Transverse colon (tissue), 4 donors: ENCODE measurements around the gene TMEM187. TPM values are rescaled to one million over a fixed set of nuclear protein-coding genes. Genes with fewer than 3 reads are reported as not detected.

Experiments
- DNase-seq: peaks from one replicate; pipeline ENCODE4 v3.0.0-alpha.2; 2019
- H3K27ac ChIP-seq, 4 donors: fragments of 200-600 bp; sonication (generic); 2 replicates each; pipeline ENCODE4 v1.5.1; 2016 to 2018; ENCODE audit warnings: inconsistent platforms in 4 of 4
- H3K27me3 ChIP-seq: fragments of 200-600 bp; sonication (generic); 2 replicates; pipeline ENCODE4 v1.5.1; 2017; ENCODE audit warnings: inconsistent platforms
- H3K36me3 ChIP-seq, 4 donors: fragments of 200-600 bp; sonication (generic); 2 replicates each; pipeline ENCODE4 v1.5.1; 2017 to 2019; ENCODE audit warnings: inconsistent platforms in 4 of 4
- H3K4me1 ChIP-seq, 4 donors: fragments of 200-600 bp; sonication (generic); 2 replicates each; pipeline ENCODE4 v1.5.1; 2017 to 2020; ENCODE audit warnings: inconsistent platforms in 4 of 4
- H3K4me3 ChIP-seq, 4 donors: fragments of 200-600 bp; sonication (generic); 1 replicate in 1 of 4; 2 replicates in 3 of 4; pipeline versions ENCODE4 v1.5.1 to v1.6.1; 2017 to 2019; ENCODE audit warnings: inconsistent platforms in 4 of 4
- H3K9me3 ChIP-seq, 2 donors: fragments of 200-600 bp; sonication (generic); 2 replicates each; pipeline ENCODE4 v1.5.1; 2017 to 2019; ENCODE audit warnings: inconsistent platforms in 2 of 2
- EP300 ChIP-seq: sonication (generic); formaldehyde crosslinking; IDR thresholded peaks from one replicate; pipeline ENCODE4 v1.6.1; 2017; ENCODE audit warnings: antibody characterized with exemption, low read depth
- POLR2A ChIP-seq: fragments of 450-650 bp; IDR thresholded peaks from one replicate; pipeline ENCODE4 v1.6.1; 2016; ENCODE audit warnings: antibody characterized with exemption, mild to moderate bottlenecking, moderate library complexity
- POLR2AphosphoS5 ChIP-seq, 3 donors: sonication (generic); formaldehyde crosslinking; IDR thresholded peaks; one replicate each; pipeline ENCODE4 v1.6.1; 2016; ENCODE audit warnings: antibody characterized with exemption in 3 of 3
- WGBS, 2 donors: methylation state at CpG; one replicate each; pipeline ENCODE4 v1.1.5; 2018; ENCODE audit warnings: low coverage in 1 of 2; 5-methylcytosine and 5-hydroxymethylcytosine counted together
- in situ Hi-C, 4 donors: fragments of 200-750 bp; cut with MboI; loops; one replicate each; pipeline versions ENCODE4 v1.15.0 to v1.15.1; 2017; ENCODE audit warnings: low sequenced_read_pairs in 3 of 4, low pct_ligation_motif_present in 1 of 4, low pct_unique_long_range_greater_than_20kb in 1 of 4
- intact Hi-C: fragments of 100-400 bp; cut with DNase I; formaldehyde crosslinking; loops from one replicate; pipeline ENCODE4 v1.15.1; 2023; ENCODE audit warnings: low total_unique reads
- total RNA-seq, 4 donors: library from RNA; depleted of rRNA; stranded (reverse); fragments of >200 nt; gene quantifications; one replicate each; pipeline ENCODE4 v1.1.0, GENCODE V29; 2016
- TF ChIP-seq, protein P1 (sequence below), 5 experiments: fragments of 200-600 bp in 3 of 5; fragments of 450-650 bp in 2 of 5; sonication (generic) in 3 of 5; IDR thresholded peaks; 1 replicate in 2 of 5; 2 replicates in 3 of 5; pipeline ENCODE4 v1.5.1; 2016 to 2017; ENCODE audit warnings: antibody characterized with exemption in 5 of 5, inconsistent platforms in 3 of 5, mild to moderate bottlenecking in 2 of 5, moderate library complexity in 1 of 5

The TMEM187 gene
- total RNA-seq, 4 donors from 2014 or later, result 1.6 to 11.2 (median 5.5) TPM

DNA sequence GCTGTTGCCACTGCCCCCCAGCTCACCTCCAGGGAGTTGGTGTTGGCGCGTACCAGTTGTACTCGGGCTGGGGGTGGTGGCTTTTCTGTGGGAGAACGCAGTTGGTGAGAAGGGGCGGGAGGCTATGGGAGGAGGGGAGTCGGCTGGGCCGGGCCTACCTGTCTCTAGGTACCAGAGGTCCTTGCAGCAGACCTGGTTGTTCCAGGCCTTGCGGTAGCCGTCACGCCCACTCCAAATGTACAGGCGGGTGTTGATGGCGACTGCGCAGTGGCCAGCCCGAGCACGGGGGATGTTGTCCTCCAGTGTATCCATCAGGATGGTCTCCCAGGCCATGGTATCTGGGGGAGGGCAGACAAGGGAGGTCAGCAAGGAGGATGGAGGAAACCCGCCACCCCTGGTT is 12.5 kb upstream of the TMEM187 start:
- Histone ChIP-seq H3K27ac (no peak overlapping the region), H3K9me3 (no peaks in the 10 kb centered on the region), H3K36me3 (peaks cover 0 to 7% (median 0%) of the 10 kb centered on the region in 4 donors), H3K4me3 (no peak overlapping the region), H3K27me3 (no peaks in the 10 kb centered on the region), H3K4me1 (no peaks in the 10 kb centered on the region)
- WGBS, 2 donors, result 99% methylated on average over 16 of the region's 16 CpGs; no CpG with 5 or more reads in 1 of the 2 donors
- TF ChIP-seq POLR2A, result no peak
- no peak for TF ChIP-seq POLR2AphosphoS5 (IDR thresholded peaks at IDR 0.05)
- TF ChIP-seq EP300, result no peak
- TF ChIP-seq, protein P1, sequence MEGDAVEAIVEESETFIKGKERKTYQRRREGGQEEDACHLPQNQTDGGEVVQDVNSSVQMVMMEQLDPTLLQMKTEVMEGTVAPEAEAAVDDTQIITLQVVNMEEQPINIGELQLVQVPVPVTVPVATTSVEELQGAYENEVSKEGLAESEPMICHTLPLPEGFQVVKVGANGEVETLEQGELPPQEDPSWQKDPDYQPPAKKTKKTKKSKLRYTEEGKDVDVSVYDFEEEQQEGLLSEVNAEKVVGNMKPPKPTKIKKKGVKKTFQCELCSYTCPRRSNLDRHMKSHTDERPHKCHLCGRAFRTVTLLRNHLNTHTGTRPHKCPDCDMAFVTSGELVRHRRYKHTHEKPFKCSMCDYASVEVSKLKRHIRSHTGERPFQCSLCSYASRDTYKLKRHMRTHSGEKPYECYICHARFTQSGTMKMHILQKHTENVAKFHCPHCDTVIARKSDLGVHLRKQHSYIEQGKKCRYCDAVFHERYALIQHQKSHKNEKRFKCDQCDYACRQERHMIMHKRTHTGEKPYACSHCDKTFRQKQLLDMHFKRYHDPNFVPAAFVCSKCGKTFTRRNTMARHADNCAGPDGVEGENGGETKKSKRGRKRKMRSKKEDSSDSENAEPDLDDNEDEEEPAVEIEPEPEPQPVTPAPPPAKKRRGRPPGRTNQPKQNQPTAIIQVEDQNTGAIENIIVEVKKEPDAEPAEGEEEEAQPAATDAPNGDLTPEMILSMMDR (IDR thresholded peaks at IDR 0.05), result no peak
- intact Hi-C loops, result no loop called here
- no peak for DNase-seq
- in situ Hi-C loops, result loop anchor here in 2 of 4 donors (25.0 kb wide), 2 partner anchors 198 to 577 kb away; partner anchors contain the start of genes G6PD (in 1 of the 2), IKBKG (in 1 of the 2) and PLXNB3 (in 1 of the 2)

DNA sequence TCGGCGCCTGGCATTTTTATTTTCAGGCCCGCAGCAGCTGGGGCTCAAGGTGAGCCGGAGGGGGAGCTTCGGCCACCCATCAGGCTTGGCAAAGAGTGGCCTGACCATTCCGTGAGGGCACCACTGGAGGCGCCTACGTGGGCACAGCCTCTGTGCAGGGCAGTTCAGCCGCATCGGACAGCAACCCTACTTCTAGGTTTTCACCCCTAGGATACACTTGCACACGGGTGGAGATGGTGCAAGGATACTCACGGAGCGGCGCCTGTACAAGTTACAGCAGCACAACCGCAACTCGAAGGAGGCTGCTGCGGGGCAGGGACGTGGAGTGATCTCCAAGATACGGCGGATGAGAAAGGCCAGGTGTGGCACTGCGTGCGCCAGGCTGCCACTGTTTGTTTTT is 11.8 kb upstream of the TMEM187 start:
- no peak for DNase-seq

DNA sequence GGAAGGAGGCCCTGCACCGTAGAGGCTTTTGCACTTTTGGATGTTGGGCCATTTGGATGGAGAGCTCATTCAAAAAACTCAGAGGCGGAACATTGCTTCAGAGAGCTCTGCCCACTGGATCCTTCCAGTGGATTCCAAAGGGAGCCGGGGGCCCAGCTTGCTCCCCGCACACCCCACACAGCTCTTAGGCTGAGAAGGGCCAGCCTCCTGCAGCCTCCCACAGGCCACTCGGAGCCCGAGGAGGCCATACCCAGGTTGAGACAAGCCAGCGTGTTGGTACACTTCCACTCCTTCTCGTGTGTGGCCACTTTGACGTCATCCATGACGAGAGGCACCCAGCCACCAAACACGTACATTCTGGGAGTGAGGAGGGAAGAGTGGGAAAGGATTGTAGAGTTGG is 11.3 kb upstream of the TMEM187 start:
- Histone ChIP-seq H3K27ac (no peak overlapping the region), H3K36me3 (peaks cover 0 to 7% (median 0%) of the 10 kb centered on the region in 4 donors)
- in situ Hi-C loops, result loop anchor here in 2 of 4 donors (25.0 kb wide), 2 partner anchors 199 to 576 kb away; partner anchors contain the start of genes G6PD (in 1 of the 2), IKBKG (in 1 of the 2) and PLXNB3 (in 1 of the 2)

More for the DNA sequence above, 11.8 kb upstream of the TMEM187 start:
- peaks cover 0 to 7% (median 0%) of the 10 kb centered on the region in 4 donors for H3K36me3 ChIP-seq
- in situ Hi-C loops (loop anchor here in 2 of 4 donors (25.0 kb wide), 2 partner anchors 198 to 577 kb away; partner anchors contain the start of genes G6PD (in 1 of the 2), IKBKG (in 1 of the 2) and PLXNB3 (in 1 of the 2)), intact Hi-C loops (no loop called here)
- H3K27ac ChIP-seq, result no peak overlapping the region
- H3K27me3 ChIP-seq, result no peaks in the 10 kb centered on the region
- WGBS, 2 donors, result 94% methylated on average over 22 of the region's 22 CpGs; no CpG with 5 or more reads in 1 of the 2 donors
- no peaks in the 10 kb centered on the region for H3K9me3 ChIP-seq
- no peak for TF ChIP-seq POLR2A
- TF ChIP-seq EP300, result no peak
- TF ChIP-seq POLR2AphosphoS5 (IDR thresholded peaks at IDR 0.05), result no peak
- TF ChIP-seq, protein P1 (IDR thresholded peaks at IDR 0.05), result no peak
- no peak overlapping the region for H3K4me3 ChIP-seq
- H3K4me1 ChIP-seq, result peaks cover 0 to 4% (median under 1%) of the 10 kb centered on the region in 4 donors

DNA sequence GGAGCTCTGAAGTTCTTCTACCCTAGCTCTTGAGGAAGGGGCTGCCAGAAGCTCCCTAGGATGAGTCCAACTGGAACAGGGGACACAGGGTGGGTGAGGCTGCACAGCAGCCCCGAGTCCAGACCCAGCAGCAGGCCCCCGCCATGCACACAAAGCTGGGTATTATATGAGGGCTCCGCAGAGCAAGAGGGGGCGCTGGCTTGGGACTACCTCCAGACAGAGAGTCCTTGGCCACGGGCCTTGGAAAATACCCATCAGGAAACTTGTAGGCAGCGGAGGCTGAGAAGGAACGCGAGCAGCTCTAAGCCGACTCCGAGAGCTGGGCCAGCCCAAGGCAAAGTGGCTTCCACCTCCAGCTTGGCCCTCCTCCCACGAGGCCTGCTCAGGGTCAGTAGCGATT is 9.0 kb upstream of the TMEM187 start:
- DNase-seq, result no peak
- 97% methylated on average over 11 of the region's 12 CpGs; no CpG with 5 or more reads in 1 of the 2 donors for WGBS, 2 donors
- TF ChIP-seq, protein P1 (IDR thresholded peaks at IDR 0.05), result no peak
- TF ChIP-seq POLR2AphosphoS5 (IDR thresholded peaks at IDR 0.05), result no peak
- no peak for TF ChIP-seq POLR2A
- no peak for TF ChIP-seq EP300
- H3K27ac ChIP-seq, result no peak overlapping the region
- no peak overlapping the region for H3K4me3 ChIP-seq
- intact Hi-C loops (no loop called here), in situ Hi-C loops (loop anchor here in 2 of 4 donors (25.0 kb wide), 2 partner anchors 201 to 574 kb away; partner anchors contain the start of genes G6PD (in 1 of the 2), IKBKG (in 1 of the 2) and PLXNB3 (in 1 of the 2))
- no peaks in the 10 kb centered on the region for H3K9me3 ChIP-seq
- peaks cover 11 to 29% (median 23%) of the 10 kb centered on the region in 4 donors for H3K4me1 ChIP-seq
- peaks cover 0 to 7% (median 0%) of the 10 kb centered on the region in 4 donors for H3K36me3 ChIP-seq
- H3K27me3 ChIP-seq, result no peaks in the 10 kb centered on the region

More for the DNA sequence above, 11.3 kb upstream of the TMEM187 start:
- no peak overlapping the region for H3K4me3 ChIP-seq
- WGBS, 2 donors, result 95% methylated on average over 11 of the region's 11 CpGs; no CpG with 5 or more reads in 1 of the 2 donors
- TF ChIP-seq, protein P1 (IDR thresholded peaks at IDR 0.05), result no peak
- TF ChIP-seq POLR2A (no peak), EP300 (no peak), POLR2AphosphoS5 (IDR thresholded peaks at IDR 0.05) (no peak)
- intact Hi-C loops, result no loop called here
- H3K4me1 ChIP-seq, result peaks cover 1 to 9% (median 5%) of the 10 kb centered on the region in 4 donors
- no peaks in the 10 kb centered on the region for H3K9me3 ChIP-seq
- H3K27me3 ChIP-seq, result no peaks in the 10 kb centered on the region
- no peak for DNase-seq
